Jurkat, Clone E6-1 (cell line): ENCODE measurements around the gene PRKD1.
A peak's percentile ranks its signal among the peaks of the same experiment; 100 is the strongest.
"Not testable (repeated sequence)": the region's sequence is repeated elsewhere in the genome, so short reads cannot be mapped to it uniquely, and the experiment has no call there.

Experiments
- DNase-seq: peaks from one replicate; pipeline ENCODE4 v3.0.0-alpha.2; 2011; ENCODE audit warnings: low read depth, low spot score
- H3K4me3 ChIP-seq: 2 replicates; pipeline ENCODE4 v1.5.1; 2011; ENCODE audit warnings: mild to moderate bottlenecking, low read length, control low read depth, moderate library complexity

PRKD1 gene

GRCh38 chr14:29757188-29757680, 170.4 kb downstream of the PRKD1 start:
- no peak for DNase-seq
- no peak overlapping the region for H3K4me3 ChIP-seq

- H3K4me3 ChIP-seq: no peak overlapping the region
- no peak for DNase-seq
Observed at GRCh38 chr14:29756019-29756385, 171.6 kb downstream of the PRKD1 start.

- DNase-seq: no peak
Observed at GRCh38 chr14:29755311-29756018, 172.2 kb downstream of the PRKD1 start.

GRCh38 chr14:29754134-29754533, 173.5 kb downstream of the PRKD1 start:
- H3K4me3 ChIP-seq: no peak overlapping the region
- no peak for DNase-seq

More at GRCh38 chr14:29755311-29756018, 172.2 kb downstream of the PRKD1 start:
- no peak overlapping the region for H3K4me3 ChIP-seq

GRCh38 chr14:29752221-29752923, 175.3 kb downstream of the PRKD1 start:
- no peak for DNase-seq
- H3K4me3 ChIP-seq: no peak overlapping the region

- no peak for DNase-seq
- H3K4me3 ChIP-seq: no peak overlapping the region
Observed at GRCh38 chr14:29749829-29750228, 177.8 kb downstream of the PRKD1 start.

- no peak for DNase-seq
- no peak overlapping the region for H3K4me3 ChIP-seq
Observed at GRCh38 chr14:29749327-29749726, 178.3 kb downstream of the PRKD1 start.

GRCh38 chr14:29745863-29746262, 181.8 kb downstream of the PRKD1 start:
- no peak for DNase-seq
- H3K4me3 ChIP-seq: no peak overlapping the region

GRCh38 chr14:29743531-29743930, 184.1 kb downstream of the PRKD1 start:
- no peak for DNase-seq

GRCh38 chr14:29741909-29742401, 185.7 kb downstream of the PRKD1 start:
- no peak overlapping the region for H3K4me3 ChIP-seq
- DNase-seq: no peak

More at GRCh38 chr14:29743531-29743930, 184.1 kb downstream of the PRKD1 start:
- H3K4me3 ChIP-seq: no peak overlapping the region

- DNase-seq: no peak
- no peak overlapping the region for H3K4me3 ChIP-seq
Observed at GRCh38 chr14:29740491-29740890, 187.2 kb downstream of the PRKD1 start.

GRCh38 chr14:29738950-29739349, 188.7 kb downstream of the PRKD1 start:
- H3K4me3 ChIP-seq: no peak overlapping the region
- DNase-seq: no peak

- no peak overlapping the region for H3K4me3 ChIP-seq
- DNase-seq: no peak
Observed at GRCh38 chr14:29738056-29738455, 189.6 kb downstream of the PRKD1 start.

- DNase-seq: no peak
- no peak overlapping the region for H3K4me3 ChIP-seq
Observed at GRCh38 chr14:29735459-29735858, 192.2 kb downstream of the PRKD1 start.

- H3K4me3 ChIP-seq: no peak overlapping the region
- no peak for DNase-seq
Observed at GRCh38 chr14:29734732-29735131, 192.9 kb downstream of the PRKD1 start.

- DNase-seq, H3K4me3 ChIP-seq: not testable (repeated sequence)
Observed at GRCh38 chr14:29726560-29727331, 200.9 kb downstream of the PRKD1 start.

GRCh38 chr14:29724991-29725390, 202.7 kb downstream of the PRKD1 start:
- DNase-seq: peak; percentile 1
- no peak overlapping the region for H3K4me3 ChIP-seq

GRCh38 chr14:29722831-29723230, 204.8 kb downstream of the PRKD1 start:
- H3K4me3 ChIP-seq: no peak overlapping the region
- DNase-seq: no peak

GRCh38 chr14:29721586-29721985, 206.1 kb downstream of the PRKD1 start:
- H3K4me3 ChIP-seq: no peak overlapping the region
- DNase-seq: no peak

GRCh38 chr14:29717901-29718300, 209.7 kb downstream of the PRKD1 start:
- no peak overlapping the region for H3K4me3 ChIP-seq
- no peak for DNase-seq
